NCI-H510A (cell line): Measurements from ENCODE around the gene NPAS3.

Experiments
- DNase-seq: peaks from one replicate; lab custom pipeline; 2025; lab: John Stamatoyannopoulos, UW

Gene NPAS3

DNA sequence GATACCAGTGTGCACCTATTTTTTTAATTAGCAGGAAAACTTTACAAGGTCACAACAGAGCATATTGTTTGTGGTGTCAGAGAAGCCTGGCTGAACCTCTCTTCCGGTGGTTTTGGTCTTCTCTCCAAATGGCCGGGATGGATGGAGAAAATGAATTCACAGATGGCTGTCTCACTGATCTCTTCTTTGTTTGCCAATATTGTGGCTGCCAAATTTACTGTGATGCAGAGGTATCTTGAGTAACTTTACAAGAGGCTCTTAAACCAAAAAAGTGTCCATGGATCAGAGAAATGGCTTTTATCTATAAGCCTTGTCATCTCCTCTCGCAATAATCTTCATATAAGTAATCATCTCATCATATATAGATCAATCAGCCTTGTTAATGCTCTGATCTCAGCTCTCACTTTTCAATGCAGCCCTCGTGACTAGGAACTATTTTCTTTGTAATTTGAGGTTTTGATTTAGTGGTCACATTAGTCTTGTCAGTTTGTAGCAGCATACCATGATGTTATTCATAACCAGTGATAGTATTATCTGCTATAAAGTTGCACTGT lies 704.1 kb downstream of the NPAS3 start:
- DNase-seq, result no peak

GRCh38 chr14:33643426-33644181 lies 704.9 kb downstream of the NPAS3 start:
- no peak for DNase-seq

DNA sequence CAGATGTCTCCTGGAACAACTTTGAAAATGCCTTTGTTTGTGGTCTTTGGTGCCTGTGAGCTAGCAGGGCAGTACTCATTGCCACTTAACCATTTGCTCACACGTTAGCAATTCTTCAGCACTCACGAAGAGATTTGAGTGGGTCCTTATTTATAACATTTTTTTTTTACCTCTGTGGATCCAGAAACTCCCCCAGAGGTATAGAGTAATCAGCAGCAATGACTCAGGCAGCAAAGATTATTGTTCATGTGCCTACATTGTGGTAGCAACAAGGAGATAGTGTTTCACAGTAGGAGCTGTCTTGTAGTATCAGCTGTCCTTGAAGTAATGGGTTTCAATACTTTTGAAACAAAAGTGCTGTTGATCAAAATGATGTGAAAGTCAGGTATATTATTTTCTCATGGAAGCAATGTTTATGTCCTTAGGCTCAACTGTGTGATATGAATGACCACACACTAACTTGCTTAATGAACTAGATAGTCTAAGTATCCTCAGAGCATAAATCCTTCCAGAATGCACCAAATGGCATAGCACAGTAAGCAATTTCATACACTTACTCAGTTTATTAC lies 708.1 kb downstream of the NPAS3 start:
- no peak for DNase-seq

GRCh38 chr14:33647385-33647786 lies 708.7 kb downstream of the NPAS3 start:
- DNase-seq, result no peak

GRCh38 chr14:33650430-33650829 lies 711.8 kb downstream of the NPAS3 start:
- no peak for DNase-seq

GRCh38 chr14:33652566-33653307 lies 714.1 kb downstream of the NPAS3 start:
- DNase-seq, result no peak

- no peak for DNase-seq
Observed at GRCh38 chr14:33653308-33653695, 714.6 kb downstream of the NPAS3 start.

DNA sequence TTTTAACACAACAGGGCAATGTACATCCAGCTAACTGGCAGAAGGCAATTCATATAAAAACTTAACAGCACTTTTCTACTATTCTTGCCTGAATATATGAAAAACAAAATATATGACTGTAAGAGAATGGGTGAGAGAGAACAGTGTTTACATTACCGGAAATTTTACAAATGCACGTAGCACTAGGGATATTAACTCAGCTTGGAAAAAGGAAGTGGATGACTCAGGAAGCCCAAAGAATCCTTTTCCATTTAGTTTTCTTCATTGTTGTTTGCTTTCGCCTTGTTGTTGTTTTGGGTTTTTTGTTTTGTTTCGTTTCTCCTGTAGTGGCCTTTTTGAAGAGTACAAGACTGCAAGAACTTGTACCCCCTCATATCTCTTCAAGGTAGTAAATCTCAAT lies 716.7 kb downstream of the NPAS3 start:
- no peak for DNase-seq

DNA sequence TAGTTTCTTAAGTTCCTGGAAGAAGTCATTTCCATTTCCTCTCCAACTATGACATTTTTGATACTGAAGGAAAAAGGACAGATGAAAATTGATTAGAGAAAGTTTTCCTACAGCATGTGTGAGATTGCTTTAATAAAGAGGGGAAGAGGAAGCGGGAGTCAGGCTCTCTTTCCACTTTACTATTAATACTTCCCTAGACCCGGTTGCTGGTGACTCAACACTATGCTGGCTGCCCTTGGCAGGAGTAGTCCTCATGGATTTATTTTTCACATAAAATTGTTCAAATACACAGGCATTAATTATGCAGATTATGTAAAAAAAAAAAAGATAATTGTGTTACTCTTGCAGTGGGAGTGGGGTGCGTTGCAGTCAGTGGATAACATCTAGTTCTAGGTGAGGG lies 718.8 kb downstream of the NPAS3 start:
- DNase-seq, result no peak

DNA sequence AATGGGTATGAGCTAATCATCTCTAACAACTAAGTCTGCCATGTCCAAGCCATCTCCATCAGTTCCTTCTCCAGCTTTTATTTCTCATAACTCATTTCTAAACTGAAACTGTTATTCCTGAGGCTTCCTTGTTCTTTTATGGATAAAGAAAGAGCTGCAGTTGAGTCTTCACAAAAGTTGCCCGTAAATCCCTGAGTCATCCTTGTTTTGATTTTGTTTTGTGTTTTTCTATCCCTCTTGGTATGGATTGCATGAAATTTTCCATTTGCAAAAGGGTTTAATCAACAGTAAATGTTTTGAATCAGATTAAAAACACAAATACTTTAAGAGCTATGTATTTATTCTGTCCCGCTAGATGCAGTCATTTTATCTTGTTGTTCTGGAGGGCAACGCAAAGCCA lies 721.6 kb downstream of the NPAS3 start:
- DNase-seq, result no peak

GRCh38 chr14:33661101-33661500 lies 722.4 kb downstream of the NPAS3 start:
- DNase-seq, result no peak

DNA sequence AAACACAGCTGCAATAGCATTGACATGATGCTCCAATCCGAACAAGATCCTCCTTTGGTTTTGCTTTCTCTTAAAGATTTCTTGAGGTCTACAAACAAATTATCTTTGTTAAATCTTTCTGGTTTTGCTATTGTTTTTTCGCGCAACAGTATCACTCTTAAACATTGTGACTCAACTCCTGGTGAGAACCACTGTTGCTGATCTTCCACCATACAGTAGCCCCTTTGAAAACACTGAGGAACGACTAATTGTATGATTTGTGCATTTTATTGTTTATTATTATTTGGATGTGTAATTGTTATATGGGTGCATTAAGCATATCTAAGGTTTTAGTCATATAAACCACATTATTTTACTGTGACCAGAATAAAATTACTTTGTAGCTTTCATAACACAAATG lies 729.4 kb downstream of the NPAS3 start:
- no peak for DNase-seq

GRCh38 chr14:33669111-33669510 lies 730.4 kb downstream of the NPAS3 start:
- no peak for DNase-seq

- no peak for DNase-seq
Observed at GRCh38 chr14:33670235-33670634, 731.6 kb downstream of the NPAS3 start.

GRCh38 chr14:33671556-33671955 lies 732.9 kb downstream of the NPAS3 start:
- DNase-seq, result no peak

- DNase-seq, result no peak
Observed at GRCh38 chr14:33674927-33675326, 736.2 kb downstream of the NPAS3 start.

DNA sequence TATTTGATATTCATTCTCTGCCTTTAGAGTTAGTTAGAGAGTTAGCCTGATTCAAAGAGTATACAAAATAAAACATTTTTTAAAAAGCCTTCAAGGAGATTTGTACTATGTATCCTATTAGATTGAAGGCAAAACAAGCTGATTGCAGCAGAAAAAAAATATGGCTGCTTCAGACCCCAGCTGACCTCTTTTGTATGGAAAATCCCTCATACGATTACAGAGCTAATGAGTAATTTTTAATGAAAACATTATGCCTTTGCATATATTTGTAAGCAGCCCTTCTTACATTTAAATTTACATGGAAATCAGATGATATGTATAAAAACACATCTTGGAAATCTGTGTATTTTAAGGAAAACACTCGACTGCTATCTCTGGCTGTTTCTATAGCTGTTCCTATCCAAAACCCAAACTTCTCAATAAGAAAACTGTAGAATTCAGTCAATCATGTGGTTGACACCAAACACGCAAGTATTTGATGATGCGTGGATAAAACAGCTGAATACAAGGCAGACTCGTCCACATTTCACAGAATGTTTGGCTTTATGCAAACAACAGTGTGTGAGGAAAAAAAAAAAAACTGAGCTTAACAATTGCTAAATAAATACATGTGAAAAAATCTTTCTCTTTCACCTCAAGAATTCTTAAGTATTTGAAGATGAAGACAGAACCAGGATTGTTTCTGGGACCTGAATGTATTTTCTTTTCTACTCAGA lies 736.9 kb downstream of the NPAS3 start:
- DNase-seq, result no peak

- peak; percentile 21 for DNase-seq
Observed at GRCh38 chr14:33676135-33676566, 737.5 kb downstream of the NPAS3 start.

DNA sequence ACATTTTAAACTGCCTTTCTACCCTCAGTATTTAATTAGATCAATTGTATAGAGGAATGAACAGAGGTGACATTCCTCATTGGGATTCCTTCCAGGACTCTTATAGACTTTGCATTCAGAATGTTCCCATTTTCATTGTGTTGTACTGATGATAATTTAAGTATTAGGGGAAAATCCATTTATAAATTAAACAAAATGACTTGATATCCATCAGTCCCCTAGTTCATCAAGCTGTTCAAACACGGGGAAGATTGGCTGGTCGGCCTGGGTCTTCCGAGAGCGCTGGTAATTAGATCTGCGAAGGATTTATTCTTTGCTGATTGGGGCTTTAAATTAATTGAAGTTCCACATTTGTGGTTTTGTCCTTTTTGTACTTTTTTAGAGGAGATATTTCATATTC lies 738.2 kb downstream of the NPAS3 start:
- no peak for DNase-seq

- DNase-seq, result no peak
Observed at GRCh38 chr14:33678005-33678404, 739.3 kb downstream of the NPAS3 start.

- DNase-seq, result no peak
Observed at GRCh38 chr14:33679025-33679424, 740.3 kb downstream of the NPAS3 start.
